Erythroblast (primary cell): ENCODE data around the gene NTM.

Experiments used
- GATA1 ChIP-seq: IDR thresholded peaks from 2 replicates; pipeline ENCODE4 v1.6.1; 2011; ENCODE audit warnings: low read depth, mild to moderate bottlenecking, control low read depth, low read length, moderate library complexity
- POLR2A ChIP-seq: IDR thresholded peaks from 2 replicates; pipeline ENCODE4 v1.6.1; 2011; ENCODE audit warnings: mild to moderate bottlenecking, low read length

DNA sequence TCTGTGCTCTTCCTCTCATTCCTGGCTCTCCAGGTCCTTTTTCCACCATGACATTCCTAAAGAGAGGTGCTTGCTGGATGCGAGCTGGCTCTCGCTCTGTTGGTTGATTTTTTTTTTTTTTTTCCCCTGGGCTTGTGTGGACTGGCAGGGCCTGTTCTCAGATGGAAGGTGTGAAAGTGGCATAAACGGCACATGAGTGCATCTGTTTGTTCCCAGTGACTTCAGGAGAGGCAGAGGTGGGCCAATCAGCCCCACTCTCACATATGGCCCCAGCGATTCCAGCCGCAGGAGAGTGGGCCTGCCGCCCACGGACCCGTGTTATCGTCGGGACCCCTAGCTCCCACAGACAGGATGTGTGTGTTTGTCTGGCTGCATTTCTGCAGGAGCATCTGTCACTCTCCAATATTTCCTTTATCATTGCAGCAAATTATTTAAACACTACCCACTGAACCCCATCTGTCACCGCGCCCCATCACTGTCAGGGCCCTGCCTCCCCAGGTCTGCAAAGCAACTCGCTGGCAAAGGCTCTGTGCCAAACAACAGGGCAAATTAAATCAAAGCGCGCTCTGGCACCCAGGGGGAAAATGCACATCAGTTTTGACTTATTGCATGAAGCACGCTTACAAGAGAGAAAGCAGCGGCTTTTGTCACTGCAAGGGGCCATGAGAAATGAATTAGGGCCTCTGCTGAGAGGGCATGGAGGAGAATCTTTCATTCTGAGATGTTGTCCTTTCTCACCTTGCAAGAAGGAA is 886.3 kb downstream of the NTM start:
- TF ChIP-seq POLR2A (no peak), GATA1 (no peak)
